NCI-H1105 treated with DMSO at 0.1 percent for 48 hours (cell line): ENCODE data around the gene RAPGEF1.
"Not testable (repeated sequence)": the region's sequence is repeated elsewhere in the genome, so short reads cannot be mapped to it uniquely, and the experiment has no call there.

Experiments
- DNase-seq: peaks from one replicate; lab custom pipeline; 2025; lab: John Stamatoyannopoulos, UW

Gene RAPGEF1

GRCh38 chr9:131555841-131556673, 183.8 kb downstream of the RAPGEF1 start:
- DNase-seq, result no peak

GRCh38 chr9:131554843-131555351, 185.0 kb downstream of the RAPGEF1 start:
- DNase-seq, result no peak

GRCh38 chr9:131554087-131554842, 185.6 kb downstream of the RAPGEF1 start:
- DNase-seq, result no peak

- no peak for DNase-seq
These were observed 187.8 kb downstream of the RAPGEF1 start for GRCh38 chr9:131552030-131552429.

- DNase-seq, result not testable (repeated sequence)
These were observed 189.4 kb downstream of the RAPGEF1 start for GRCh38 chr9:131550465-131550864.

- DNase-seq, result not testable (repeated sequence)
These were observed 190.7 kb downstream of the RAPGEF1 start for GRCh38 chr9:131549186-131549585.

- peak; percentile 50 for DNase-seq
These were observed 193.4 kb downstream of the RAPGEF1 start for GRCh38 chr9:131546336-131547084.

- DNase-seq, result no peak
These were observed 194.0 kb downstream of the RAPGEF1 start for GRCh38 chr9:131545786-131546335.

- DNase-seq, result no peak
These were observed 194.7 kb downstream of the RAPGEF1 start, which contains the start of gene PRRT1B for GRCh38 chr9:131545003-131545785. Gene PRRT1B, plus strand, starts transcription at chr9:131545523. Its CDS starts 93 bp downstream, at chr9:131545616.

GRCh38 chr9:131543141-131543540, 196.7 kb downstream of the RAPGEF1 start:
- DNase-seq, result peak; percentile 16

- no peak for DNase-seq
These were observed 200.5 kb downstream of the RAPGEF1 start for GRCh38 chr9:131539223-131539923.

GRCh38 chr9:131537946-131538345, 201.9 kb downstream of the RAPGEF1 start:
- no peak for DNase-seq

GRCh38 chr9:131534721-131535237, 205.1 kb downstream of the RAPGEF1 start:
- no peak for DNase-seq

- DNase-seq, result peak; percentile 69
These were observed 208.7 kb downstream of the RAPGEF1 start, which contains the start of gene UCK1 for GRCh38 chr9:131530920-131531832. Gene UCK1, minus strand, starts transcription at chr9:131531263. Its CDS starts 89 bp downstream, at chr9:131531174.

- no peak for DNase-seq
These were observed 209.3 kb downstream of the RAPGEF1 start for GRCh38 chr9:131530546-131530919.

- DNase-seq, result no peak
These were observed 210.0 kb downstream of the RAPGEF1 start for GRCh38 chr9:131529597-131530545.

GRCh38 chr9:131528886-131529505, 210.9 kb downstream of the RAPGEF1 start:
- no peak for DNase-seq
